ENCODE results near the gene CARMIL1. TPM values are rescaled to one million over a fixed set of nuclear protein-coding genes. Genes with fewer than 3 reads are reported as not detected.

The CARMIL1 gene
- total and polyA plus RNA-seq, 4 donors = 22.9 to 41.0 (median 38.4) TPM

- WGBS (ENCODE audit: insufficient coverage) = no CpG with 5 or more reads among the region's 2 CpGs
- Histone ChIP-seq H3K4me1 (ENCODE audit: control insufficient read depth, insufficient read depth, low read length) (peaks cover 10% of the 10 kb centered on the region), H3K36me3 (ENCODE audit: control insufficient read depth, insufficient read depth, low read length) (no peaks in the 10 kb centered on the region), H3K4me3 (ENCODE audit: low read depth, low read length) (no peak overlapping the region), H3K27ac (ENCODE audit: low read depth, low read length) (no peak overlapping the region), H3K9me3 (ENCODE audit: control insufficient read depth, insufficient read depth, low read length) (no peaks in the 10 kb centered on the region), H3K27me3 (ENCODE audit: control insufficient read depth, insufficient read depth, low read length) (no peaks in the 10 kb centered on the region)
- DNase-seq (ENCODE audit: low read depth in 4 of 6, low spot score in 6 of 6) = peak in 1 of 6 donors; percentile 56
These were observed 48.3 kb downstream of the CARMIL1 start for GRCh38 chr6:25327432-25327831.

GRCh38 chr6:25329161-25329817, 50.1 kb downstream of the CARMIL1 start:
- Histone ChIP-seq H3K4me1 (ENCODE audit: control insufficient read depth, insufficient read depth, low read length) (peaks cover 7% of the 10 kb centered on the region), H3K36me3 (ENCODE audit: control insufficient read depth, insufficient read depth, low read length) (no peaks in the 10 kb centered on the region), H3K27me3 (ENCODE audit: control insufficient read depth, insufficient read depth, low read length) (no peaks in the 10 kb centered on the region), H3K27ac (ENCODE audit: low read depth, low read length) (peak overlapping the region; percentile 33), H3K9me3 (ENCODE audit: control insufficient read depth, insufficient read depth, low read length) (no peaks in the 10 kb centered on the region), H3K4me3 (ENCODE audit: low read depth, low read length) (no peak overlapping the region)
- WGBS (ENCODE audit: insufficient coverage) = 16% methylated on average over 5 of the region's 5 CpGs
- DNase-seq (ENCODE audit: low read depth in 4 of 6, low spot score in 6 of 6) = peak in 5 of 6 donors; percentile 19 to 64 (median 30)

- no peaks in the 10 kb centered on the region for H3K27me3 ChIP-seq (ENCODE audit: control insufficient read depth, insufficient read depth, low read length)
- no peak overlapping the region for H3K27ac ChIP-seq (ENCODE audit: low read depth, low read length)
- H3K36me3 ChIP-seq (ENCODE audit: control insufficient read depth, insufficient read depth, low read length) = no peaks in the 10 kb centered on the region
- no peak overlapping the region for H3K4me3 ChIP-seq (ENCODE audit: low read depth, low read length)
- no peak for DNase-seq (ENCODE audit: low read depth in 4 of 6, low spot score in 6 of 6)
- no peaks in the 10 kb centered on the region for H3K9me3 ChIP-seq (ENCODE audit: control insufficient read depth, insufficient read depth, low read length)
- peaks cover 7% of the 10 kb centered on the region for H3K4me1 ChIP-seq (ENCODE audit: control insufficient read depth, insufficient read depth, low read length)
- WGBS (ENCODE audit: insufficient coverage) = 78% methylated on average over 4 of the region's 4 CpGs
These were observed 50.8 kb downstream of the CARMIL1 start for GRCh38 chr6:25329982-25330381.

- H3K4me1 ChIP-seq (ENCODE audit: control insufficient read depth, insufficient read depth, low read length) = peaks cover 7% of the 10 kb centered on the region
- H3K27ac ChIP-seq (ENCODE audit: low read depth, low read length) = no peak overlapping the region
- H3K4me3 ChIP-seq (ENCODE audit: low read depth, low read length) = no peak overlapping the region
- no peaks in the 10 kb centered on the region for H3K27me3 ChIP-seq (ENCODE audit: control insufficient read depth, insufficient read depth, low read length)
- no peaks in the 10 kb centered on the region for H3K36me3 ChIP-seq (ENCODE audit: control insufficient read depth, insufficient read depth, low read length)
- DNase-seq (ENCODE audit: low read depth in 4 of 6, low spot score in 6 of 6) = no peak
- no peaks in the 10 kb centered on the region for H3K9me3 ChIP-seq (ENCODE audit: control insufficient read depth, insufficient read depth, low read length)
- 76% methylated on average over 4 of the region's 5 CpGs for WGBS (ENCODE audit: insufficient coverage)
These were observed 51.9 kb downstream of the CARMIL1 start for GRCh38 chr6:25330796-25331685.

- no peak overlapping the region for H3K4me3 ChIP-seq (ENCODE audit: low read depth, low read length)
- H3K27ac ChIP-seq (ENCODE audit: low read depth, low read length) = no peak overlapping the region
- WGBS (ENCODE audit: insufficient coverage) = 80% methylated on average over 2 of the region's 3 CpGs
- no peaks in the 10 kb centered on the region for H3K36me3 ChIP-seq (ENCODE audit: control insufficient read depth, insufficient read depth, low read length)
- DNase-seq (ENCODE audit: low read depth in 4 of 6, low spot score in 6 of 6) = no peak
- H3K27me3 ChIP-seq (ENCODE audit: control insufficient read depth, insufficient read depth, low read length) = no peaks in the 10 kb centered on the region
- H3K4me1 ChIP-seq (ENCODE audit: control insufficient read depth, insufficient read depth, low read length) = peaks cover 3% of the 10 kb centered on the region
- H3K9me3 ChIP-seq (ENCODE audit: control insufficient read depth, insufficient read depth, low read length) = no peaks in the 10 kb centered on the region
These were observed 53.0 kb downstream of the CARMIL1 start for GRCh38 chr6:25332165-25332564.

GRCh38 chr6:25332655-25333071, 53.5 kb downstream of the CARMIL1 start:
- no peak for DNase-seq (ENCODE audit: low read depth in 4 of 6, low spot score in 6 of 6)
- Histone ChIP-seq H3K4me3 (ENCODE audit: low read depth, low read length) (no peak overlapping the region), H3K36me3 (ENCODE audit: control insufficient read depth, insufficient read depth, low read length) (no peaks in the 10 kb centered on the region), H3K4me1 (ENCODE audit: control insufficient read depth, insufficient read depth, low read length) (peaks cover 3% of the 10 kb centered on the region), H3K27ac (ENCODE audit: low read depth, low read length) (no peak overlapping the region), H3K27me3 (ENCODE audit: control insufficient read depth, insufficient read depth, low read length) (no peaks in the 10 kb centered on the region), H3K9me3 (ENCODE audit: control insufficient read depth, insufficient read depth, low read length) (no peaks in the 10 kb centered on the region)
- 45% methylated on average over 4 of the region's 5 CpGs for WGBS (ENCODE audit: insufficient coverage)

GRCh38 chr6:25333471-25333870, 54.3 kb downstream of the CARMIL1 start:
- H3K4me3 ChIP-seq (ENCODE audit: low read depth, low read length) = no peak overlapping the region
- H3K4me1 ChIP-seq (ENCODE audit: control insufficient read depth, insufficient read depth, low read length) = peaks cover 3% of the 10 kb centered on the region
- H3K9me3 ChIP-seq (ENCODE audit: control insufficient read depth, insufficient read depth, low read length) = no peaks in the 10 kb centered on the region
- no peak overlapping the region for H3K27ac ChIP-seq (ENCODE audit: low read depth, low read length)
- H3K36me3 ChIP-seq (ENCODE audit: control insufficient read depth, insufficient read depth, low read length) = no peaks in the 10 kb centered on the region
- no peak for DNase-seq (ENCODE audit: low read depth in 4 of 6, low spot score in 6 of 6)
- H3K27me3 ChIP-seq (ENCODE audit: control insufficient read depth, insufficient read depth, low read length) = no peaks in the 10 kb centered on the region
- WGBS (ENCODE audit: insufficient coverage) = 100% methylated on average over 3 of the region's 3 CpGs

- Histone ChIP-seq H3K9me3 (ENCODE audit: control insufficient read depth, insufficient read depth, low read length) (no peaks in the 10 kb centered on the region), H3K27me3 (ENCODE audit: control insufficient read depth, insufficient read depth, low read length) (no peaks in the 10 kb centered on the region), H3K4me3 (ENCODE audit: low read depth, low read length) (no peak overlapping the region), H3K36me3 (ENCODE audit: control insufficient read depth, insufficient read depth, low read length) (no peaks in the 10 kb centered on the region), H3K27ac (ENCODE audit: low read depth, low read length) (no peak overlapping the region), H3K4me1 (ENCODE audit: control insufficient read depth, insufficient read depth, low read length) (peaks cover 5% of the 10 kb centered on the region)
- no CpG with 5 or more reads among the region's 4 CpGs for WGBS (ENCODE audit: insufficient coverage)
- no peak for DNase-seq (ENCODE audit: low read depth in 4 of 6, low spot score in 6 of 6)
These were observed 55.6 kb downstream of the CARMIL1 start for GRCh38 chr6:25334793-25335192.

- H3K4me1 ChIP-seq (ENCODE audit: control insufficient read depth, insufficient read depth, low read length) = peaks cover 3% of the 10 kb centered on the region
- H3K27me3 ChIP-seq (ENCODE audit: control insufficient read depth, insufficient read depth, low read length) = no peaks in the 10 kb centered on the region
- no peaks in the 10 kb centered on the region for H3K36me3 ChIP-seq (ENCODE audit: control insufficient read depth, insufficient read depth, low read length)
- no peak overlapping the region for H3K27ac ChIP-seq (ENCODE audit: low read depth, low read length)
- WGBS (ENCODE audit: insufficient coverage) = no CpG with 5 or more reads among the region's 2 CpGs
- DNase-seq (ENCODE audit: low read depth in 4 of 6, low spot score in 6 of 6) = no peak
- H3K4me3 ChIP-seq (ENCODE audit: low read depth, low read length) = no peak overlapping the region
- H3K9me3 ChIP-seq (ENCODE audit: control insufficient read depth, insufficient read depth, low read length) = no peaks in the 10 kb centered on the region
These were observed 57.8 kb downstream of the CARMIL1 start for GRCh38 chr6:25336996-25337395.
